ENCODE measurements around the gene KLC3.

KLC3 gene

GRCh38 chr19:45349126-45349415, 8.5 kb downstream of the KLC3 start:
- no peak for DNase-seq
- Mint-ChIP-seq H3K27ac (no peak overlapping the region), H3K9me3 (no peaks in the 10 kb centered on the region), H3K4me1 (ENCODE audit: low read depth) (no peaks in the 10 kb centered on the region), H3K36me3 (ENCODE audit: low read depth) (peaks cover 39% of the 10 kb centered on the region), H3K27me3 (peaks cover 20% of the 10 kb centered on the region), H3K4me3 (no peak overlapping the region)

- peaks cover 16% of the 10 kb centered on the region for H3K27me3 Mint-ChIP-seq
- H3K27ac Mint-ChIP-seq: no peak overlapping the region
- no peaks in the 10 kb centered on the region for H3K9me3 Mint-ChIP-seq
- no peaks in the 10 kb centered on the region for H3K4me1 Mint-ChIP-seq (ENCODE audit: low read depth)
- H3K36me3 Mint-ChIP-seq (ENCODE audit: low read depth): peaks cover 43% of the 10 kb centered on the region
- no peak overlapping the region for H3K4me3 Mint-ChIP-seq
- no peak for DNase-seq
These were observed 8.9 kb downstream of the KLC3 start for GRCh38 chr19:45349430-45349941.

GRCh38 chr19:45350477-45351058, 10.0 kb downstream of the KLC3 start:
- no peak overlapping the region for H3K27ac Mint-ChIP-seq
- peaks cover 52% of the 10 kb centered on the region for H3K36me3 Mint-ChIP-seq (ENCODE audit: low read depth)

GRCh38 chr19:45351401-45351952, 10.9 kb downstream of the KLC3 start:
- Mint-ChIP-seq H3K27me3 (no peaks in the 10 kb centered on the region), H3K4me3 (no peak overlapping the region), H3K4me1 (ENCODE audit: low read depth) (no peaks in the 10 kb centered on the region), H3K9me3 (no peaks in the 10 kb centered on the region), H3K27ac (no peak overlapping the region), H3K36me3 (ENCODE audit: low read depth) (peaks cover 61% of the 10 kb centered on the region)
- DNase-seq: no peak

More at GRCh38 chr19:45350477-45351058, 10.0 kb downstream of the KLC3 start:
- no peak for DNase-seq
- H3K9me3 Mint-ChIP-seq: no peaks in the 10 kb centered on the region
- H3K4me1 Mint-ChIP-seq (ENCODE audit: low read depth): no peaks in the 10 kb centered on the region
- H3K27me3 Mint-ChIP-seq: peaks cover 9% of the 10 kb centered on the region
- H3K4me3 Mint-ChIP-seq: no peak overlapping the region

GRCh38 chr19:45352062-45352461, 11.5 kb downstream of the KLC3 start:
- no peaks in the 10 kb centered on the region for H3K27me3 Mint-ChIP-seq
- peaks cover 67% of the 10 kb centered on the region for H3K36me3 Mint-ChIP-seq (ENCODE audit: low read depth)
- no peak overlapping the region for H3K4me3 Mint-ChIP-seq
- no peaks in the 10 kb centered on the region for H3K4me1 Mint-ChIP-seq (ENCODE audit: low read depth)
- no peaks in the 10 kb centered on the region for H3K9me3 Mint-ChIP-seq
- H3K27ac Mint-ChIP-seq: no peak overlapping the region
- no peak for DNase-seq

GRCh38 chr19:45352471-45352870, 11.9 kb downstream of the KLC3 start:
- Mint-ChIP-seq H3K9me3 (no peaks in the 10 kb centered on the region), H3K36me3 (ENCODE audit: low read depth) (peaks cover 71% of the 10 kb centered on the region), H3K27me3 (no peaks in the 10 kb centered on the region), H3K27ac (no peak overlapping the region), H3K4me1 (ENCODE audit: low read depth) (no peaks in the 10 kb centered on the region), H3K4me3 (no peak overlapping the region)
- DNase-seq: no peak

GRCh38 chr19:45352914-45353796, 12.6 kb downstream of the KLC3 start:
- no peak for DNase-seq
- no peak overlapping the region for H3K27ac Mint-ChIP-seq
- no peaks in the 10 kb centered on the region for H3K4me1 Mint-ChIP-seq (ENCODE audit: low read depth)
- no peaks in the 10 kb centered on the region for H3K27me3 Mint-ChIP-seq
- peaks cover 78% of the 10 kb centered on the region for H3K36me3 Mint-ChIP-seq (ENCODE audit: low read depth)
- H3K4me3 Mint-ChIP-seq: no peak overlapping the region
- no peaks in the 10 kb centered on the region for H3K9me3 Mint-ChIP-seq

GRCh38 chr19:45354241-45354842, 13.8 kb downstream of the KLC3 start:
- Mint-ChIP-seq H3K27ac (no peak overlapping the region), H3K4me3 (no peak overlapping the region), H3K4me1 (ENCODE audit: low read depth) (no peaks in the 10 kb centered on the region), H3K27me3 (no peaks in the 10 kb centered on the region), H3K36me3 (ENCODE audit: low read depth) (peaks cover 89% of the 10 kb centered on the region), H3K9me3 (no peaks in the 10 kb centered on the region)
- DNase-seq: no peak

GRCh38 chr19:45355402-45355801, 14.9 kb downstream of the KLC3 start:
- Mint-ChIP-seq H3K36me3 (ENCODE audit: low read depth) (peaks cover 89% of the 10 kb centered on the region), H3K4me3 (no peak overlapping the region), H3K27me3 (no peaks in the 10 kb centered on the region), H3K27ac (no peak overlapping the region), H3K9me3 (no peaks in the 10 kb centered on the region), H3K4me1 (ENCODE audit: low read depth) (no peaks in the 10 kb centered on the region)
- DNase-seq: no peak

- H3K4me1 Mint-ChIP-seq (ENCODE audit: low read depth): no peaks in the 10 kb centered on the region
- H3K4me3 Mint-ChIP-seq: no peak overlapping the region
- no peaks in the 10 kb centered on the region for H3K9me3 Mint-ChIP-seq
- peaks cover 87% of the 10 kb centered on the region for H3K36me3 Mint-ChIP-seq (ENCODE audit: low read depth)
- H3K27ac Mint-ChIP-seq: no peak overlapping the region
- DNase-seq: no peak
- H3K27me3 Mint-ChIP-seq: no peaks in the 10 kb centered on the region
These were observed 15.4 kb downstream of the KLC3 start for GRCh38 chr19:45355910-45356309.

GRCh38 chr19:45356760-45357444, 16.4 kb downstream of the KLC3 start:
- no peak for DNase-seq
- Mint-ChIP-seq H3K4me3 (no peak overlapping the region), H3K36me3 (ENCODE audit: low read depth) (peaks cover 91% of the 10 kb centered on the region), H3K4me1 (ENCODE audit: low read depth) (no peaks in the 10 kb centered on the region), H3K27ac (no peak overlapping the region), H3K27me3 (no peaks in the 10 kb centered on the region), H3K9me3 (no peaks in the 10 kb centered on the region)

GRCh38 chr19:45357445-45357783, 16.9 kb downstream of the KLC3 start:
- no peak for DNase-seq
- H3K27me3 Mint-ChIP-seq: no peaks in the 10 kb centered on the region
- peaks cover 91% of the 10 kb centered on the region for H3K36me3 Mint-ChIP-seq (ENCODE audit: low read depth)
- H3K9me3 Mint-ChIP-seq: no peaks in the 10 kb centered on the region
- no peaks in the 10 kb centered on the region for H3K4me1 Mint-ChIP-seq (ENCODE audit: low read depth)
- H3K4me3 Mint-ChIP-seq: no peak overlapping the region
- no peak overlapping the region for H3K27ac Mint-ChIP-seq

GRCh38 chr19:45358213-45358792, 17.8 kb downstream of the KLC3 start:
- Mint-ChIP-seq H3K4me3 (no peak overlapping the region), H3K9me3 (no peaks in the 10 kb centered on the region), H3K27ac (no peak overlapping the region), H3K4me1 (ENCODE audit: low read depth) (no peaks in the 10 kb centered on the region), H3K36me3 (ENCODE audit: low read depth) (peaks cover 89% of the 10 kb centered on the region), H3K27me3 (no peaks in the 10 kb centered on the region)
- no peak for DNase-seq

- no peaks in the 10 kb centered on the region for H3K4me1 Mint-ChIP-seq (ENCODE audit: low read depth)
These were observed 21.1 kb downstream of the KLC3 start for GRCh38 chr19:45361608-45362007.

More at GRCh38 chr19:45361608-45362007, 21.1 kb downstream of the KLC3 start:
- H3K27me3 Mint-ChIP-seq: no peaks in the 10 kb centered on the region
- DNase-seq: no peak
- H3K36me3 Mint-ChIP-seq (ENCODE audit: low read depth): peaks cover 75% of the 10 kb centered on the region
- H3K27ac Mint-ChIP-seq: no peak overlapping the region
- H3K9me3 Mint-ChIP-seq: no peaks in the 10 kb centered on the region
- H3K4me3 Mint-ChIP-seq: no peak overlapping the region

Data from activated T-cell treated with anti-CD3 and anti-CD28 coated beads, Interleukin-2, amount 50 U/mL, for 24 hours (primary cell).